Stimulated activated CD4-positive, alpha-beta T cell treated with anti-CD3 and anti-CD28 coated beads, Interleukin-15, amount 100 ng/mL, for 24 hours (primary cell): ENCODE results near the gene FAM110C.
"Not testable (repeated sequence)": the region's sequence is repeated elsewhere in the genome, so short reads cannot be mapped to it uniquely, and the experiment has no call there.

Experiments
- DNase-seq: peaks from one replicate; pipeline ENCODE4 v3.0.0-alpha.2; 2020

Gene FAM110C

GRCh38 chr2:46471-47345, at the start of gene FAM110C:
TSS of gene FAM110C (minus strand) at chr2:46505. CDS start at chr2:46385, 120 bp downstream.
- DNase-seq, result peak; percentile 65

- no peak for DNase-seq
Observed at GRCh38 chr2:92326-92725, 46.0 kb upstream of the FAM110C start.

GRCh38 chr2:90645-91312, 44.5 kb upstream of the FAM110C start:
- no peak for DNase-seq

- no peak for DNase-seq
Observed at GRCh38 chr2:85761-86160, 39.5 kb upstream of the FAM110C start.

- no peak for DNase-seq
Observed at GRCh38 chr2:84121-84520, 37.8 kb upstream of the FAM110C start.

GRCh38 chr2:80971-81736, 34.8 kb upstream of the FAM110C start:
- no peak for DNase-seq

- DNase-seq, result no peak
Observed at GRCh38 chr2:80378-80777, 34.1 kb upstream of the FAM110C start.

GRCh38 chr2:71309-72035, 25.2 kb upstream of the FAM110C start:
- no peak for DNase-seq

- no peak for DNase-seq
Observed at GRCh38 chr2:69366-70344, 23.4 kb upstream of the FAM110C start.

GRCh38 chr2:68637-69036, 22.3 kb upstream of the FAM110C start:
- not testable (repeated sequence) for DNase-seq

- DNase-seq, result no peak
Observed at GRCh38 chr2:66853-67252, 20.5 kb upstream of the FAM110C start.

- DNase-seq, result no peak
Observed at GRCh38 chr2:65121-65520, 18.8 kb upstream of the FAM110C start.

GRCh38 chr2:55587-56448, 9.5 kb upstream of the FAM110C start:
- DNase-seq, result no peak

GRCh38 chr2:51613-52012, 5.3 kb upstream of the FAM110C start:
- no peak for DNase-seq

GRCh38 chr2:47737-48136, 1.4 kb upstream of the FAM110C start:
- DNase-seq, result no peak

- DNase-seq, result no peak
Observed at GRCh38 chr2:47346-47725, 1.0 kb upstream of the FAM110C start.

- DNase-seq, result no peak
Observed at GRCh38 chr2:46131-46470, 204 bp downstream of the FAM110C start.

- peak; percentile 27 for DNase-seq
Observed at GRCh38 chr2:45342-46130, 769 bp downstream of the FAM110C start.

GRCh38 chr2:44748-45341, 1.5 kb downstream of the FAM110C start:
- no peak for DNase-seq
